Epithelial cell of esophagus (primary cell): Measurements from ENCODE around the gene AQR.

Source experiments
- DNase-seq: peaks from one replicate; pipeline ENCODE4 v3.0.0; 2010; ENCODE audit warnings: low read depth
- H3K4me3 ChIP-seq: 2 replicates; pipeline ENCODE4 v1.5.1; 2011; ENCODE audit warnings: mild to moderate bottlenecking, low read length, control low read depth
- TF ChIP-seq, protein P1 (sequence below): IDR thresholded peaks from 2 replicates; pipeline ENCODE4 v1.5.1; 2011; ENCODE audit warnings: low read depth, mild to moderate bottlenecking, low read length, control low read depth, inconsistent platforms; ENCODE audit not compliant: insufficient read depth; ENCODE audit errors: missing control alignments

The AQR gene

DNA sequence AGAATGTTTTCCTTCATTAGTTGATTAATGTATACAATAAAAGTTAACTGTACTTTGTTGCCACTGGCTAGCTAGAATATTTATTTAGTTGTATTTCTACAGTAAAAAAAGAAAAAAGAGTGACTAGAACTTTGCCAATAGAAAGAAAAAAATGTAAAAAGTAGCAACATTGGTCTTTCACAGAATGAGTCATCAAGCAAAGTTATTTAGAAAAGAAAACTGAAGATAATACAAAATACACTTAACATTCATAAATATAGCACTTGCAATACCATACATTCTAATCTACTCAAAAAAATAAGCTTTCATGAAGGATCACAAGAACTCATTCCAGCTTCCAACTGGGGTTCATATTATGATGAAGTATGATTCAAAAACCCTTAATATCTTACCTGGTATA, 83.4 kb downstream of the AQR start:
- no peak for DNase-seq
- H3K4me3 ChIP-seq, result no peak overlapping the region
- TF ChIP-seq, protein P1, sequence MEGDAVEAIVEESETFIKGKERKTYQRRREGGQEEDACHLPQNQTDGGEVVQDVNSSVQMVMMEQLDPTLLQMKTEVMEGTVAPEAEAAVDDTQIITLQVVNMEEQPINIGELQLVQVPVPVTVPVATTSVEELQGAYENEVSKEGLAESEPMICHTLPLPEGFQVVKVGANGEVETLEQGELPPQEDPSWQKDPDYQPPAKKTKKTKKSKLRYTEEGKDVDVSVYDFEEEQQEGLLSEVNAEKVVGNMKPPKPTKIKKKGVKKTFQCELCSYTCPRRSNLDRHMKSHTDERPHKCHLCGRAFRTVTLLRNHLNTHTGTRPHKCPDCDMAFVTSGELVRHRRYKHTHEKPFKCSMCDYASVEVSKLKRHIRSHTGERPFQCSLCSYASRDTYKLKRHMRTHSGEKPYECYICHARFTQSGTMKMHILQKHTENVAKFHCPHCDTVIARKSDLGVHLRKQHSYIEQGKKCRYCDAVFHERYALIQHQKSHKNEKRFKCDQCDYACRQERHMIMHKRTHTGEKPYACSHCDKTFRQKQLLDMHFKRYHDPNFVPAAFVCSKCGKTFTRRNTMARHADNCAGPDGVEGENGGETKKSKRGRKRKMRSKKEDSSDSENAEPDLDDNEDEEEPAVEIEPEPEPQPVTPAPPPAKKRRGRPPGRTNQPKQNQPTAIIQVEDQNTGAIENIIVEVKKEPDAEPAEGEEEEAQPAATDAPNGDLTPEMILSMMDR, result no peak

GRCh38 chr15:34883633-34884032, 85.9 kb downstream of the AQR start:
- TF ChIP-seq, protein P1, result no peak
- no peak overlapping the region for H3K4me3 ChIP-seq
- peak; percentile 2 for DNase-seq

GRCh38 chr15:34883042-34883441, 86.5 kb downstream of the AQR start:
- peak; percentile 9 for DNase-seq
- no peak overlapping the region for H3K4me3 ChIP-seq
- TF ChIP-seq, protein P1, result no peak

GRCh38 chr15:34879107-34879506, 90.4 kb downstream of the AQR start:
- TF ChIP-seq, protein P1, result no peak
- no peak for DNase-seq

DNA sequence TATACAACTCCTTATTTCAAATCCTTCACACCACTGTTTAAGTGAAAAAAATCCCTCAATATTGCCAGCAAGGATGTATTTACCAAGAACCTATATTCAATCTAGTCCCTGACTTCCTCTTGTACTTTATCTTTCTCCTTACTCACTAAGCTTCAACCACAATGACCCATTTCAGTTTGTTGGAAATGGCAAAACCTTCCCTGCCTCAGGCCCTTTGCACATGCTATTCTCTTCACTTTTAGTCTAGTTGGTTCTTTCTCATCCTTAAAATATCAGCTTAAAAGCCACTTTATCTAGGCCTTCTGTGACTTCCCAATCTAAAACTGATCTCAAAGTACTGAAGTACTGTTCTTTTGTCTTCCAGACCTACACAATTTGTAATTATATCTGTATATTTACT, 92.9 kb downstream of the AQR start:
- DNase-seq, result no peak
- H3K4me3 ChIP-seq, result no peak overlapping the region
- TF ChIP-seq, protein P1, result no peak

More at GRCh38 chr15:34879107-34879506, 90.4 kb downstream of the AQR start:
- no peak overlapping the region for H3K4me3 ChIP-seq

GRCh38 chr15:34869110-34869509, 100.4 kb downstream of the AQR start:
- DNase-seq, result no peak
- TF ChIP-seq, protein P1, result no peak

GRCh38 chr15:34865531-34865930, 104.0 kb downstream of the AQR start:
- H3K4me3 ChIP-seq, result no peak overlapping the region
- TF ChIP-seq, protein P1, result no peak
- DNase-seq, result no peak

More at GRCh38 chr15:34869110-34869509, 100.4 kb downstream of the AQR start:
- no peak overlapping the region for H3K4me3 ChIP-seq
